ENCODE measurements around the gene TBX15.

DNA sequence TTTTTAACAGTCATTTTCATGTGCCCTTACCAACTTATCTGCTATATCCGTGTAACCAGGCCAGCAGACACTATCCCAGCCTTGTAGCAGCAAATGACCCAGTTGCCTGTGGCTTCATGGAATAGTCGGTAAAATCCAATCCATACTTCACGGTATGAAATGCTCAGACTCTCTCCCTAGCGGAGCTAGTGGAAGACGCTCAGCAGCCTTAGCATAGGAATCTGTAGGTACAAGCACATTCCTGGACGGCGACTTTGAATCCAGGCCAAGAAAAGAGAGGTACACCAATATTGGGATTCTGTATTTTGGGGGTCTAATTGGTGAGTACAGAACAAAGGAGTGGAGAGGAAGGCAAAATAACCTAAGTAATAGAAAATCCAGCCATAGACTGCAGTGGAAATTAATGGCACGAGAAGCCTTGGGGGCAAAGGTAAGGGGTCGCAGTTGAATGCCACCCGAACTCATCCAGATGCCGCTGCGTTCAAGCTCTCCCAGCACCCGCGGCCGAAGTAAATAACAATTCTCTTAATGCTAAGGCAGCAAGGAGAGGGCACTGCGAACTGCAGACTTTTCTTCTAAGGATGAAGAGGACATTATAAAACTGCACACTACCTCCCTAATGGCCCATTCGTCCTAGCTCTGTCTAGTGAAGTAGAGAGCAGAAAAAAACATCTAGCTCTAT is 17.7 kb upstream of the TBX15 start:
- no peak for TF ChIP-seq POLR2A (IDR thresholded peaks at IDR 0.05)
- TF ChIP-seq, protein P1, sequence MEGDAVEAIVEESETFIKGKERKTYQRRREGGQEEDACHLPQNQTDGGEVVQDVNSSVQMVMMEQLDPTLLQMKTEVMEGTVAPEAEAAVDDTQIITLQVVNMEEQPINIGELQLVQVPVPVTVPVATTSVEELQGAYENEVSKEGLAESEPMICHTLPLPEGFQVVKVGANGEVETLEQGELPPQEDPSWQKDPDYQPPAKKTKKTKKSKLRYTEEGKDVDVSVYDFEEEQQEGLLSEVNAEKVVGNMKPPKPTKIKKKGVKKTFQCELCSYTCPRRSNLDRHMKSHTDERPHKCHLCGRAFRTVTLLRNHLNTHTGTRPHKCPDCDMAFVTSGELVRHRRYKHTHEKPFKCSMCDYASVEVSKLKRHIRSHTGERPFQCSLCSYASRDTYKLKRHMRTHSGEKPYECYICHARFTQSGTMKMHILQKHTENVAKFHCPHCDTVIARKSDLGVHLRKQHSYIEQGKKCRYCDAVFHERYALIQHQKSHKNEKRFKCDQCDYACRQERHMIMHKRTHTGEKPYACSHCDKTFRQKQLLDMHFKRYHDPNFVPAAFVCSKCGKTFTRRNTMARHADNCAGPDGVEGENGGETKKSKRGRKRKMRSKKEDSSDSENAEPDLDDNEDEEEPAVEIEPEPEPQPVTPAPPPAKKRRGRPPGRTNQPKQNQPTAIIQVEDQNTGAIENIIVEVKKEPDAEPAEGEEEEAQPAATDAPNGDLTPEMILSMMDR (IDR thresholded peaks at IDR 0.05): no peak
